CD4-positive, alpha-beta T cell treated with Interleukin-2 at 100 ng/mL for 4 hours (primary cell): ENCODE measurements around the gene KCTD8.
"Not testable (repeated sequence)": the region's sequence is repeated elsewhere in the genome, so short reads cannot be mapped to it uniquely, and the experiment has no call there.

Experiments used
- DNase-seq: peaks from one replicate; pipeline ENCODE4 v3.0.0-alpha.2; 2020; ENCODE audit warnings: low spot score

The KCTD8 gene

GRCh38 chr4:44326741-44327140 lies 121.9 kb downstream of the KCTD8 start:
- no peak for DNase-seq

DNA sequence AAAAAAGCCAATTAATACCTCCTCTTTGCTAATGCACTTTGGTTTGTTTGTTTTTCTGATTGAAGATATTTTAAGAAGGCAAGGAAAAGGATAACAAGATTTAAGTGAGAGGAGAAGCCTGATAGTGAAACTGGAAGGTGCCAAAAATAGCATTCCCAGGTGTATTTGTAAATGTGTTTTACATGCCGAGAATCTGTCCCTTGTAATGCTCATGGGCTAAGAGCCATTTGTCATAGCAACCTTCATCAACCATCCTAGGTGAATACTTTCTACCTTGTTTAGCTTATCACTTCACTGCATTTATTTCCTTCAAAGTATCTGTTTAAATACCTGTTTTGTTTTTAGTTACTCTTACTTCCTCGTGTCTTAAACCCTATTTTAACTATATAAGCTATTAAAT lies 127.8 kb downstream of the KCTD8 start:
- no peak for DNase-seq

- no peak for DNase-seq
Observed at GRCh38 chr4:44319129-44319528, 129.5 kb downstream of the KCTD8 start.

GRCh38 chr4:44313702-44314101 lies 134.9 kb downstream of the KCTD8 start:
- DNase-seq: no peak

DNA sequence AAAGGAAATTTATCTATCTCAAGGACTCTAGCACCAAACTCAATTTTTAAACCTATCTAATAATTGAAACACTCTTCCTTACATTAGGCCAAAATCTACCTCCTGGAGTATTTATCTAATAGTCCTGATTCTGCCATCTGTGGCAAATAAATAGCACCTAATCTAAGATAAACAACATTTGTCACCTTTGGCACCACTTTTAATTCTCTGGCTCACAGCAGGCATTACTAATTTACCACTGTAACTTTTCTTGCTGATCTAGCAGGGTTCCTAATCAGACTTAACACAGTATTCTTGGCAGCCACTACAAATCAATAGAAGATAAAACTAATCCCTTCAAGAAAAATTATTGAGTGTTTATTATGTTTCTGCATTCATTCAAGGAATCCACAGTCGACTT lies 161.1 kb downstream of the KCTD8 start:
- no peak for DNase-seq

DNA sequence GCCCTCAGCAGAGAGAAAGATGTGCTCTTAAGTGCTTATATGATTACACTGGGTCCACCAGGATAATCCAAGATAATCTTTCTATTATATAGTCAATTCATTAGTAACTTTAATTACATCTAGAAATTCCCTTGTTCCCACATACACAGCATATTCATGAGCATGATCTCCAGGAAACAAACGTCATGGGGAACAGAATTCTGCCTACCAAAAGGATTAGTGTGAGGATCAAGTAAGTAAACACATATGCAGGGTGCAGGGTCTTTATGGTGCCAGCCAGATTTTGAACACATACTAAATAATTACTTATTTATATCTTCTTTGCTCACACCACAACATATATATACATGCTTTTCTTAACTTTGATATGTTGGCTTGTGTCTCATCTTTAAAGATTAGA lies 169.1 kb downstream of the KCTD8 start:
- no peak for DNase-seq

DNA sequence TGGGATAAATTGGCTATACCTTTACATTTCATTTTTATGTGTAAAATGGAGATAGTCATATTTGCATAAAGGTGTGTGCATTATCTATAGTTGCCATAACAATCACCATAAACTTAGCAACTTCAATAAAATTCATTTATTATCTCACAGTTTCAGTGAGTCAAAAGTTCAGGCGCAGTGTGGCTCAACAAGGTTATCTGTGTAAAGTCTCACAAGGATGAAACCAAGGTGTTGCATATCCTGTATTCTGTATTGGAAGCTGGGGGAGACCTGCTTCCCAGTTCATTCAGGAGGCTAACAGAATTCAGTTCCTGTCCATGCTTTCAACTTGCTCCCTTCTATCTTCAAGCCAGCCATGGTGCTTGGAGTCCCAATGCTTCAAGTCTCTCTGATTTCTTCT lies 169.5 kb downstream of the KCTD8 start:
- DNase-seq: no peak

DNA sequence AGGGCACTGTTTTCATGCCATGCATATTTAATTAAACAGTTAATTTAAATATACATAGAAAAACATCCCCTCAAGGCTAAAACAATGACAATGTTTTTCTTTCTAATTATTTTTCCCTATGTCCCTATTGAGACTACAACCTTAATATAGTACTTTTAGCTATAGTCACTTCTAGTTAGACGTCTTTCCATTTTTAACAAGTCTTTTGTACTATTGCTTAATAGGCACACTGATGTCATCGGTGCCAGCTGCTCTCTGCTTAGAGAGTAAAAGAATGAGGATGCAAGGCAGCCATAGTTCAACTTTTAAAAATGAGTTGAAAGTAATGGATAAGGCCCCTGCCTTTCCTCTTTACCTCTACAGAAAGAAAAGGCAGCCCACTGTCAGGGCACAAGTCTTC lies 191.1 kb downstream of the KCTD8 start:
- DNase-seq: no peak

DNA sequence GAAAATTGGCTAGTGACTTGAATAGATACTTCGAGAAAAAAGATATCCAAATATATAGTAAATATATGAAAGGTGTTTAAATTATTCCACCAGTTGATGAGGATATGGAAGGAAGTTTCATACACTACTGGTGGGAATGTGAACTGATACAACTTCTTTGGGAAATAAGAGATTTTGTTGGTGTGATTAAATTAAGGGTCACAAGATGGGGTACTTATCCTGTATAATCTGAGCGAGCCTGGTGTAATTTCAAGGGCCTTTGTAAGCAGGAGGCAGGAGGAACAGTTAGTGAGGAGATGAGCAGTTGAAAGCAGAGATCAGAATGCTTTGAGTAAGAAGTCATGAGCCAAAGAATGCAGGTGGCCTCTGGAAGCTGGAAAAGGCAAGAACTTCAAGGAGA lies 192.2 kb downstream of the KCTD8 start:
- DNase-seq: no peak

DNA sequence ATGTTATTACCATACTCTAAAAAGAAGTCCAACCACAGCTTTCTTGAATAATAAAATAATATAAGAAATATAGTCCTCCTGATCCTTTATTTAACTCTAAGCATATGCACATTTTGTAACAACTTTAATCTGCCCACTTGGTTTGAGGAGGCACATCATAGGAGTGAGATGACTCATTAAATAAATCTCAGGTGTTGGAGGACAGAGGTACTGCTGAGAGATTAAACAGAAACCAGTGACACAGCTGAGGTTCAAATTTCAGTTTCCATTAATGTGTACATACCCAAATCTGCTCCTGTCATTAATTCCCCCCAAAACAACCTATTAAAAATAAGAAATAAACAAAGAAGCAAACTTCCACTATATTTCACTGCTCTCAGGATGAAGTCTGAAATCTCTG lies 211.0 kb downstream of the KCTD8 start:
- DNase-seq: no peak

GRCh38 chr4:44235897-44236296 lies 212.7 kb downstream of the KCTD8 start:
- no peak for DNase-seq

GRCh38 chr4:44232262-44232661 lies 216.3 kb downstream of the KCTD8 start:
- DNase-seq: no peak

- no peak for DNase-seq
Observed at GRCh38 chr4:44231006-44231405, 217.6 kb downstream of the KCTD8 start.

DNA sequence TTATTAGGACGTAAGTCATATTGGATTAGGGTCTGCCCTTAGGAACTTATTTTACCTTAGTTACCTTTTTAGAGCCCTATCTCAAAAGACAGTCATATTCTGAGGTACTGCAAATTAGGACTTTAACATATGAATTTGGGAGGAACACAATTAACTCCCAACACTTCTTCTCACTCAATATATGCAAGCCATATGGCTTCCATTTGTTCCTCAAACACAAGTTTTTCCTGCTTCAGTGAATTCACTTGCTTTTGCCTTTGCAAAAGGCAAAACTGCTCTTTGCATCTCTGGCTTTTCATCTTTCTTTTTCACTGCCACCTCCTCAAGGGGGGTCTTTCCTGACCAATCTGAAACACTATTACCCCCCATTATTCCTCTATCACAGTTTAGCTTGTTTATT lies 220.3 kb downstream of the KCTD8 start:
- no peak for DNase-seq

DNA sequence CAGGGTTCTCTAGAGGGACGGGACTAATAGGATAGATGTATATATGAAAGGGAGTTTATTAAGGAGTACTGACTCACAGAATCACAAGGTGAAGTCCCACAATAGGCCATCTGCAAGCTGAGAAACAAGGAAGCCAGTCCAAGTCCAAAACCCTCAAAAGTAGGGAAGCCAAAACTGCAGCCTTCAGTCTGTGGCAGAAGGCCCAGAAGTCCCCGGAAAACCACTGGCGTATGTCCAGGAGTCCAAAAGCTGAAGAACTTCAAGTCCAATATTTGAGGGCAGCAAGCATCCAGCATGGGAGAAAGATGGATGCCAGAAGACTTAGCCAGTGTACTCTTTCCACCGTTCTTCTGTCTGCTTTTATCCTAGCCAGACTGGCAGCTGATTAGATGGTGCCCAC lies 227.2 kb downstream of the KCTD8 start:
- DNase-seq: no peak

DNA sequence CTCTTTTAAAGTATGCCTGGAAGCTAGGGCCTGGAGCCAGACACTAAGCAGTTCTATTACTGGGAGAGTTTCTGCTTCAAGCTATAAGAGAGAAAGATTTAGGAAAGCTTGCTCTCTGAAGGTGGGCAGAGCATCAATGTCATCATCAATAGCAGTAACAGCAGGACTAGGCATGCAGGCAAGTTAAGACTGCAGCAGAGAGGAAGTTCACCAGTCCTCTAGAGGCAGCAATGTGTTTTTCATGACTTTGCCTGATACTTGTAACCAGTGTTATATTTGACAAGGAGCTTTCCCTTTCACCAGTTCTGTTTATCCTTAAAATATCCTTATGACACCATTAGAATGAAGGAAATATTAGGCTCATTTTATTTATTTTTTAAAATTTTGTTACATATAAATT lies 237.9 kb downstream of the KCTD8 start:
- no peak for DNase-seq

- no peak for DNase-seq
Observed at GRCh38 chr4:44196796-44197195, 251.8 kb downstream of the KCTD8 start.

- DNase-seq: no peak
Observed at GRCh38 chr4:44194365-44194764, 254.2 kb downstream of the KCTD8 start.

GRCh38 chr4:44186850-44187246 lies 261.8 kb downstream of the KCTD8 start:
- DNase-seq: no peak

GRCh38 chr4:44186096-44186849 lies 262.3 kb downstream of the KCTD8 start:
- no peak for DNase-seq

- DNase-seq: not testable (repeated sequence)
Observed at GRCh38 chr4:44181491-44182349, 266.9 kb downstream of the KCTD8 start.

GRCh38 chr4:44167766-44168165 lies 280.8 kb downstream of the KCTD8 start:
- DNase-seq: not testable (repeated sequence)

- no peak for DNase-seq
Observed at GRCh38 chr4:44165938-44166337, 282.7 kb downstream of the KCTD8 start.
